B cell (primary cell): ENCODE data around the gene PREX1. TPM values are rescaled to one million over a fixed set of nuclear protein-coding genes. Genes with fewer than 3 reads are reported as not detected.

ENCODE experiments used
- ATAC-seq: fragments of 200-7000 bp; cut with Tn5 transposase; one replicate; pipeline ENCODE4 v1.10.0; 2021; ENCODE audit warnings: low read depth, mild to moderate bottlenecking, moderate number of reproducible peaks, moderate library complexity
- CTCF ChIA-PET: fragments of 350-600 bp; sonication (Branson Sonifier 250); formaldehyde crosslinking; loops from one replicate; lab custom pipeline; 2021; ENCODE audit warnings: antibody characterized with exemption, inconsistent platforms; lab: Charles Lee
- POLR2A ChIA-PET: fragments of 350-600 bp; sonication (Branson Sonifier 250); formaldehyde crosslinking; loops from one replicate; lab custom pipeline; 2021; ENCODE audit warnings: antibody characterized with exemption; lab: Charles Lee
- DNase-seq: peaks from one replicate; pipeline ENCODE4 v3.0.0; 2013
- H2AFZ ChIP-seq: 2 replicates; pipeline ENCODE4 v1.6.1; 2012; ENCODE audit warnings: mild to moderate bottlenecking, low read depth, low read length; ENCODE audit not compliant: insufficient read depth, poor library complexity, severe bottlenecking
- H3K27ac ChIP-seq, 2 donors: 1 replicate in 1 of 2; 2 replicates in 1 of 2; pipeline ENCODE4 v1.5.1; 2012 to 2013; ENCODE audit warnings: low read length in 2 of 2, mild to moderate bottlenecking in 2 of 2, moderate library complexity in 1 of 2
- H3K27me3 ChIP-seq, 4 experiments: fragments of 200-600 bp in 1 of 4; sonication (generic) in 1 of 4; replicated peaks in 1 of 4; 1 replicate in 2 of 4; 2 replicates in 2 of 4; pipeline versions ENCODE4 v1.6.1 to v1.7.0; 2013 to 2016; ENCODE audit warnings: low read length in 3 of 4, mild to moderate bottlenecking in 2 of 4, mixed read lengths in 1 of 4, moderate library complexity in 1 of 4; ENCODE audit not compliant: insufficient read depth in 4 of 4, control insufficient read depth in 3 of 4; ENCODE audit errors: control extremely low read depth in 1 of 4
- H3K36me3 ChIP-seq, 2 experiments: replicated peaks in 1 of 2; 1 replicate in 1 of 2; 2 replicates in 1 of 2; pipeline versions ENCODE4 v1.6.1 to v1.7.1; 2013; ENCODE audit warnings: low read length in 1 of 2; ENCODE audit not compliant: insufficient read depth in 2 of 2, control insufficient read depth in 1 of 2; ENCODE audit errors: control extremely low read depth in 1 of 2, extremely low read depth in 1 of 2
- H3K4me1 ChIP-seq, 2 donors: fragments of 200-600 bp in 1 of 2; sonication (generic) in 1 of 2; 1 replicate in 1 of 2; 2 replicates in 1 of 2; pipeline versions ENCODE4 v1.5.1 to v1.6.1; 2013 to 2017; ENCODE audit warnings: low read length in 2 of 2; ENCODE audit not compliant: control insufficient read depth in 2 of 2, insufficient read depth in 2 of 2
- H3K4me2 ChIP-seq: replicated peaks from 2 replicates; pipeline ENCODE3; 2012; ENCODE audit warnings: mild to moderate bottlenecking, low read depth, low read length; ENCODE audit not compliant: poor library complexity, severe bottlenecking
- H3K4me3 ChIP-seq, 5 experiments: fragments of 200-600 bp in 1 of 5; sonication (generic) in 1 of 5; 1 replicate in 3 of 5; 2 replicates in 2 of 5; pipeline versions ENCODE4 v1.5.1 to v1.7.0; 2011 to 2016; ENCODE audit warnings: low read length in 4 of 5, mild to moderate bottlenecking in 4 of 5, low read depth in 2 of 5, control low read depth in 1 of 5, moderate library complexity in 1 of 5; ENCODE audit not compliant: insufficient read depth in 1 of 5; ENCODE audit errors: control extremely low read depth in 1 of 5, extremely low read depth in 1 of 5
- H3K79me2 ChIP-seq: fragments of 200-600 bp; sonication (generic); one replicate; pipeline ENCODE4 v1.6.0; 2016; ENCODE audit warnings: low read length; ENCODE audit not compliant: control insufficient read depth, insufficient read depth
- H3K9ac ChIP-seq: fragments of 200-600 bp; sonication (generic); 2 replicates; pipeline ENCODE4 v1.6.1; 2017; ENCODE audit warnings: mild to moderate bottlenecking, low read length, moderate library complexity
- H3K9me3 ChIP-seq, 3 donors: one replicate each; pipeline versions ENCODE4 v1.6.1 to v1.7.1; 2013; ENCODE audit warnings: low read length in 2 of 3; ENCODE audit not compliant: control insufficient read depth in 2 of 3, insufficient read depth in 1 of 3; ENCODE audit errors: control extremely low read depth in 1 of 3
- H4K20me1 ChIP-seq: 2 replicates; pipeline ENCODE4 v1.6.0; 2012; ENCODE audit warnings: mild to moderate bottlenecking, low read length; ENCODE audit not compliant: insufficient read depth, control insufficient read depth, poor library complexity, severe bottlenecking
- H3K27ac Mint-ChIP-seq: one replicate; pipeline ENCODE4 v1.8.0; 2021; ENCODE audit warnings: mixed read lengths
- H3K27me3 Mint-ChIP-seq: one replicate; pipeline ENCODE4 v1.8.0; 2021; ENCODE audit warnings: mixed read lengths
- H3K4me1 Mint-ChIP-seq: one replicate; pipeline ENCODE4 v1.8.0; 2021; ENCODE audit warnings: mixed read lengths
- H3K4me3 Mint-ChIP-seq: one replicate; pipeline ENCODE4 v1.8.0; 2021; ENCODE audit warnings: mixed read lengths
- H3K9me3 Mint-ChIP-seq: one replicate; pipeline ENCODE4 v1.8.0; 2022; ENCODE audit warnings: mixed read lengths; ENCODE audit not compliant: insufficient read depth
- EZH2 ChIP-seq: IDR thresholded peaks from 2 replicates; pipeline ENCODE4 v1.6.1; 2012; ENCODE audit warnings: borderline replicate concordance, low read depth, mild to moderate bottlenecking, moderate library complexity, low read length; ENCODE audit not compliant: insufficient read depth, poor library complexity, severe bottlenecking
- whole genome bisulfite sequencing: methylation state at CpG from one replicate; pipeline ENCODE4 v1.1.5; 2013; ENCODE audit warnings: missing lambda C conversion rate; ENCODE audit not compliant: insufficient coverage; 5-methylcytosine and 5-hydroxymethylcytosine counted together
- intact Hi-C: fragments of 100-400 bp; cut with micrococcal nuclease; formaldehyde crosslinking; loops from one replicate; pipeline ENCODE4 v1.10.0; 2022
- polyA plus RNA-seq: library from polyadenylated mRNA; depleted of rRNA; stranded (reverse); fragments of >200 nt; gene quantifications from 2 replicates; pipeline ENCODE4 v1.2.3, GENCODE V29; 2012
- total RNA-seq, 2 donors: library from RNA; stranded (reverse); fragments of 120-200 nt in 1 of 2; gene quantifications; 1 replicate in 1 of 2; 2 replicates in 1 of 2; pipeline versions ENCODE4 v1.2.3 to v1.2.4, GENCODE V29; 2013 to 2022
- TF ChIP-seq, protein P1 (sequence below): fragments of 200-600 bp; IDR thresholded peaks from one replicate; pipeline ENCODE4 v1.8.0; 2022; ENCODE audit warnings: antibody characterized with exemption, mild to moderate bottlenecking

Gene PREX1
- total and polyA plus RNA-seq, 2 donors (not counting 1 experiment from before 2014, with no cell fraction given) = 79.1 to 99.4 TPM

DNA sequence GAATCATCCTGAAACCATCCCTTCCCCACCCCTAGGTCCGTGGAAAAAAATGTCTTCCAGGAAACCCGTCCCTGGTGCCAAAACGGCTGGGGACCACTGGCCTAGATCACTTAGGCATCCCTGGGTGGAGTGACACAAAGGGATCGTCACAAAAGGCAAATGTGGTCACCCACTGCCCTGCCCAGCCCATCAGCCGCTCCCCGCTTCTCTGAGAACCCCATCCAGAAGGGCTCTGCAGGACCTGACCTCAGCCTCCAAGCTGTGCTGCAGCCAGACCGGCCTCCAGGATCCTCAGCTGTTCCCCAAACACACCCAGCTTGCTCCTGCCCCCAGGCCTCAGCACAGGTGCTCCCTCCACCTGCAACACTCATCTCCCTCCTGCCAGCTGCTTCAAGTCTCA, 61.6 kb downstream of the PREX1 start:
- CTCF ChIA-PET = no interaction called here

DNA sequence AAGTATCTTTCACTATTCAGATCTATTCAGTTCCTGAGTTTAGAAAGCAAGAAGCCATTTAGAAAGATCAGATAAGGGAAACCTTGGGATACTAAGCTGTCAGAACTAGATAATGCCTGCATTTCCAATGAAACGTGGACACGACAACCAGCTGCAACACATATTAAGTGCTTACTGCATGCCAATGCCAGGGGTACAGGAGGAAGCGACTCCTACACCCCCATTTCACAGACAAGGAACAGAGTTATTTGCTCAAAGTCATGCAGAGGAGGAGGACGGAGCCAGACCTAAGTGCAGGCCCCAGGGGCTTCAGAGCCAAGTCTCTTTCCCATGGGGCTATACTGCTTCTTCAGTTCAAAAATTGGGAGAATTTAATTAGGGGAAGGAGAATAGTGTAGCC, 62.4 kb downstream of the PREX1 start:
- H3K79me2 ChIP-seq = peaks cover 97% of the 10 kb centered on the region
- Mint-ChIP-seq H3K27me3 (no peaks in the 10 kb centered on the region), H3K4me3 (no peak overlapping the region), H3K9me3 (peaks cover 2% of the 10 kb centered on the region), H3K4me1 (peaks cover 78% of the 10 kb centered on the region), H3K27ac (peak overlapping the region; percentile 50)
- H3K4me3 ChIP-seq = no peak overlapping the region
- H4K20me1 ChIP-seq = peaks cover 63% of the 10 kb centered on the region
- DNase-seq (no peak), ATAC-seq (no peak)
- peaks cover 0 to 14% of the 10 kb centered on the region in 2 experiments for H3K36me3 ChIP-seq
- H3K27ac ChIP-seq = peak overlapping the region in 1 of 2 donors; percentile 1
- H3K9ac ChIP-seq = no peak overlapping the region
- no peak for TF ChIP-seq EZH2
- TF ChIP-seq, protein P1, sequence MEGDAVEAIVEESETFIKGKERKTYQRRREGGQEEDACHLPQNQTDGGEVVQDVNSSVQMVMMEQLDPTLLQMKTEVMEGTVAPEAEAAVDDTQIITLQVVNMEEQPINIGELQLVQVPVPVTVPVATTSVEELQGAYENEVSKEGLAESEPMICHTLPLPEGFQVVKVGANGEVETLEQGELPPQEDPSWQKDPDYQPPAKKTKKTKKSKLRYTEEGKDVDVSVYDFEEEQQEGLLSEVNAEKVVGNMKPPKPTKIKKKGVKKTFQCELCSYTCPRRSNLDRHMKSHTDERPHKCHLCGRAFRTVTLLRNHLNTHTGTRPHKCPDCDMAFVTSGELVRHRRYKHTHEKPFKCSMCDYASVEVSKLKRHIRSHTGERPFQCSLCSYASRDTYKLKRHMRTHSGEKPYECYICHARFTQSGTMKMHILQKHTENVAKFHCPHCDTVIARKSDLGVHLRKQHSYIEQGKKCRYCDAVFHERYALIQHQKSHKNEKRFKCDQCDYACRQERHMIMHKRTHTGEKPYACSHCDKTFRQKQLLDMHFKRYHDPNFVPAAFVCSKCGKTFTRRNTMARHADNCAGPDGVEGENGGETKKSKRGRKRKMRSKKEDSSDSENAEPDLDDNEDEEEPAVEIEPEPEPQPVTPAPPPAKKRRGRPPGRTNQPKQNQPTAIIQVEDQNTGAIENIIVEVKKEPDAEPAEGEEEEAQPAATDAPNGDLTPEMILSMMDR = no peak
- intact Hi-C loops = no loop called here
- no peak overlapping the region for H2AFZ ChIP-seq
- no peak overlapping the region for H3K4me2 ChIP-seq
- H3K27me3 ChIP-seq = no peaks in the 10 kb centered on the region
- peaks cover 0 to 15% (median 2%) of the 10 kb centered on the region in 3 donors for H3K9me3 ChIP-seq
- POLR2A ChIA-PET = interaction anchor here (0.7 to 1.0 kb wide), 3 partner anchors 11 to 1198 kb away, joined by 3 to 5 read pairs (median 5); no protein-coding TSS in a partner anchor
- 89% methylated on average over 4 of the region's 4 CpGs for WGBS
- CTCF ChIA-PET = no interaction called here
- H3K4me1 ChIP-seq = peaks cover 39 to 67% of the 10 kb centered on the region in 2 donors

More for the DNA sequence above, 61.6 kb downstream of the PREX1 start:
- peak overlapping the region; percentile 86 for H3K27ac Mint-ChIP-seq
- intact Hi-C loops = no loop called here
- H3K27ac ChIP-seq = peak overlapping the region in 1 of 2 donors; percentile 39
- peaks cover 2% of the 10 kb centered on the region for H3K9me3 Mint-ChIP-seq
- peaks cover 0 to 14% of the 10 kb centered on the region in 2 experiments for H3K36me3 ChIP-seq
- no peak overlapping the region for H3K4me2 ChIP-seq
- peaks cover 97% of the 10 kb centered on the region for H3K79me2 ChIP-seq
- no peak overlapping the region for H3K4me3 Mint-ChIP-seq
- H2AFZ ChIP-seq = no peak overlapping the region
- POLR2A ChIA-PET = interaction anchor here (0.9 to 1.0 kb wide), 2 partner anchors 16 to 22 kb away, joined by 3 to 5 read pairs; no protein-coding TSS in a partner anchor
- ATAC-seq (no peak), DNase-seq (no peak)
- peaks cover 30 to 67% of the 10 kb centered on the region in 2 donors for H3K4me1 ChIP-seq
- no peak overlapping the region for H3K4me3 ChIP-seq
- peaks cover 67% of the 10 kb centered on the region for H4K20me1 ChIP-seq
- H3K4me1 Mint-ChIP-seq = peaks cover 78% of the 10 kb centered on the region
- TF ChIP-seq EZH2 = no peak
- TF ChIP-seq, protein P1 = no peak
- 86% methylated on average over 7 of the region's 7 CpGs for WGBS
- no peak overlapping the region for H3K9ac ChIP-seq
- H3K27me3 ChIP-seq = no peaks in the 10 kb centered on the region
- peaks cover 0 to 15% (median 2%) of the 10 kb centered on the region in 3 donors for H3K9me3 ChIP-seq
- H3K27me3 Mint-ChIP-seq = no peaks in the 10 kb centered on the region
